Kidney tubule cell (primary cell): ENCODE measurements around the gene ID2.
A peak's percentile ranks its signal among the peaks of the same experiment; 100 is the strongest.

Source experiments
- DNase-seq: peaks from one replicate; pipeline ENCODE4 v3.0.0-alpha.2; 2018; ENCODE audit warnings: low spot score

ID2 gene

GRCh38 chr2:8648441-8649213 lies 33.2 kb upstream of the ID2 start:
- DNase-seq, result no peak

DNA sequence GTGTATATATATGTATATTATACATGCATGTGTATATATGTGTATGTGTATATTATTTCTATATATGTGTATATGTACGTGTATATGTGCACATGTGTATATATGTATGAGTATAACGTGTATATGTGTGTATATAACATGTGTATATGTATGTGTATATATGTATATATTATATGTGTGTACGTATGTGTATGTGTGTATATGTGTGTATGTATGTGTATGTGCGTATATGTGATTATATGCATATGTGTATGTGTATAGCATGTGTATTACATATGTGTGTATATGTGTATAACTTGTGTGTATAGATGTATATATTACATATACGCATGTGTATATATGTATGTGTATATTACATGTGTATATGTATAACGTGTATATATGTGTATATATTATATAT lies 32.1 kb upstream of the ID2 start:
- DNase-seq, result no peak

DNA sequence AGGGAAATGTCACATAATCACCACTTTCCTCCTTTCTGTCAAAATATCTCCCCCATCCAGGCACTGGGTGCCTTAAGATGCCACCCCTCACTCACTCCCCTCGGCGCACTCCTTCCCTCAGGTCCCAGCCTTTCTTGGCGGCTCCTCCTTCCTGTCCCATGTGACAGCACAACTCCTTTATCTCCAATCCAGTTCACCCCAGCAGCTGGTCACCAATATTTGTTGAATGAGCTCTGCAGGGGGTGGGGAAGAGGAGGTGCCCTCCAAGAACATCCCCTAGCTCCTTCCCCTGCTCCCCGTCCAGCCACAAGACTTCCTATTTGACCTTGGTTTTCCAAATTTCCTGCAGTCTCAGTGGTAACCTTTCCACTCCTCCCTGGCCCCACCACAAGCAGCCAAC lies 31.6 kb upstream of the ID2 start:
- DNase-seq, result no peak

- no peak for DNase-seq
Measured at GRCh38 chr2:8652774-8653426, 29.0 kb upstream of the ID2 start.

GRCh38 chr2:8653485-8653884 lies 28.4 kb upstream of the ID2 start:
- DNase-seq, result peak; percentile 17

DNA sequence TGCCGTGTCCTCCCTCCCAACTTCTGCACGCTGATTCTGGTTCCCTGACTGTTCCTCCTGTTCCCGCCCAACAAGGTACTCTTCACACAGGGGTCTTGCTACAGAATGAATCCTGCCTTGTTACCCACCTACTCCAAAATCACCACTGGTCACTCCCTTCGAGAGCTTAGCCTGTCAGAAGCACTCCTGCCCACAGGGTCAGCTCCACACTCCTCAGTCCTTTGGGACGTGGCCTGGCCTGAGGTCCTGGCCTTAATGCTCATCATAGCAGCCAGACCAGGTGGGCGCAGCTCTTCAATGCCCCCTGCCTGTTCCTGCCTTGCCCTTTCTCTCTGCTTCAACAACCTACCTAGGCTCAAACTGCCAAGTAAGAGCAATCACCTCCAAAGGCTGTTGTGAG lies 27.8 kb upstream of the ID2 start:
- DNase-seq, result no peak

DNA sequence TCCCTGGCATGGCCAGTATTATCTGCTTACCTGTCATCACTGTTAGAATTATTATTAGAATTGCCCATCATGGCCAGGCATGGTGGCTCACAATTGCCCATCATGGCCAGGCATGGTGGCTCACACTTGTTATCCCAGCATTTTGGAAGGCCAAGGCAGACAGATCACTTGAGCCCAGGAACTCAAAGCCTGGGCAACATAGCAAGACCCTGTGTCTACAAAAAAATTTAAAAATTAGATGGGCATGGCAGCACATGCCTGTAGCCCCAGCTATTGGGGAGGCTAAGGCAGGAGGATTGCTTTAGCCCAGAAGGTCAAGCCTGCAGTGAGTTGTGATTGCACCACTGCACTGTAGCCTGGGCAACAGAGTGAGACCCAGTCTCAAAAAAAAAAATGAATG lies 27.4 kb upstream of the ID2 start:
- DNase-seq, result no peak

GRCh38 chr2:8656160-8656641 lies 25.7 kb upstream of the ID2 start:
- DNase-seq, result peak; percentile 78

- no peak for DNase-seq
Measured at GRCh38 chr2:8656811-8657210, 25.0 kb upstream of the ID2 start.

- no peak for DNase-seq
Measured at GRCh38 chr2:8657423-8658062, 24.3 kb upstream of the ID2 start.

GRCh38 chr2:8658064-8658862 lies 23.6 kb upstream of the ID2 start:
- no peak for DNase-seq

DNA sequence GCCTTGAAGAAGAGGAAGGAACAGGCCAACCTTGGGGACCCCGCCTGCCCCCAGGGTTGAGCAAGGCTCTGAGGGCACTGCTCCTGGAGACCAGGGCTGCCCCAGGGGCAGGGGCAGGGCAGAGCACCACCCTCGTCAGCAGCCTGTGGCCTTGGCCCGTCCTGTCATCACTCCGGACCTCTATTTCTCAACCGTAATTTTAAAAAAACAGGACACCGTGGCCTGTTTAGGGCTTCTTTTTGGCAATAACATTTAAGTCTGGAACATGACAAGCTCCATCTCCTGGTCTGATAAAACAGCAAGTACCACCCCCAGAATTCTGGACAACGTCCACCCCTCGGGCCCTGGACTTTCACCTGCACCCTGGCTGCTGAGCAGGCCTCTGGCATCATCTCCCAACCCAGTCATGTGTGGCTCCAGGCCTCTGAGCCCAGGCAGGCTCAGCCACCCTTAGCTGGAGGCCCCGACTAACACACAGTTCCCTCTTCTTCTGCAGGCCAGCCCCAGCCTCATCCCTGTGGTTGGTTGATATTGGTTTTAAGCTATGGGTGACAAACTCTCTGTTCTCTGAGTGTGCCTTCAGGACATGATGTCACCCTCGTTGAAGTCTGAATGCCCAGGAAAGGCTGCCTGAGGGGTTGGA lies 22.6 kb upstream of the ID2 start:
- peak; percentile 64 for DNase-seq

DNA sequence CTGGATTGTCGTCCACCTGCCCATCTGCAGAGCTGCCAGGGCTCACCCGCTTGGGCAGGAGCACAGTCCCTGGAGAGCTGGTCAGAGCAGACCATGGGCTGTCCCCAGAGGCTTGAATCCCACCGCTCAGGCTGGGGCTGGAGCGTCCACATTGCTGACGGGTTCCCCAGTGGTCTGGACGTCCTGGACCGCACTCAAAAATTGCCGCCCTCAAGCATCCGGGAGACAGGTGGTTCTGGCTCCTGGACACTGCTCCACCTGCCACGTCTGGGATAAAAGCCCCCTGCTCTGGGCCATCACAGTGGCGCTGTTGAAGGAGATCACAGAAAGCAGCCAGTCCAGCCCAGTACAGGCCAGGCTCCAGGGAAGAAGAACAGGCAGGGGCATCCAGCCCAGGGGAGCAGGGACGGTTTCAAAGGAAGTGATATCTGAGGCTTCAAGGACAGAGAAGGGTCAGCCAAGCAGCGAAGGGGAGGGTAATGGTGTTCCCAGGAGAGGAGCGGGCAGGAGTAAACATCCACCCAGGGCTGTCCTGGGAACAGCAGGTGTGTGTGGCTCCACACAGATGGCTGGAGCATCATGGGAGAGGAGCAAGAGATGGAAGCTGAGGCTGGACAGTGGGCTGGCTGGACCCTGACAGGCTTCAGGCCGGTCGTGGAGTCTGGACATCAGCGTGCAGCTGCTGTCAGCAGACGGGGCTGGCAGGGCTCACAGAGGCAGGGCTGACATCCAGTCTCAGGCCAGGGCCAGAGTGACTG lies 21.9 kb upstream of the ID2 start:
- DNase-seq, result no peak

DNA sequence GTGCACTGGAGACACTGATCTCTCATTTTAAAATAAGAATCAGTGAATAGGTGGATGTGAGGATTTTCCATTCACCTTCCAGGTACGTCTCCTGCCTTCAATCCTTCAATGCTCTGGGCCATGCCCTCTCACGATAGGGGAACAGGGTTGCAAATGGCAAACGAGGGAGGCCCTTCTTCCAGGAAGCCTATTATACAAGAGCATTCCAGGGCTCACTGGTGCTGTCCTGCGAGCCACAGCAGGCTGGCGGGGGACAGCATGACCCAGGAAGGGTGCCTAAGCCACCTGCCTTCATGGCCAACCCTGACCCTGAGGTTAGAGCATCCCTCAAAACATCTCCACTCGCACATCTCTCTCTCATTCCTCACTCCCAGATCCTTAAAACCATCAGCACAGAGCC lies 20.6 kb upstream of the ID2 start:
- DNase-seq, result no peak

DNA sequence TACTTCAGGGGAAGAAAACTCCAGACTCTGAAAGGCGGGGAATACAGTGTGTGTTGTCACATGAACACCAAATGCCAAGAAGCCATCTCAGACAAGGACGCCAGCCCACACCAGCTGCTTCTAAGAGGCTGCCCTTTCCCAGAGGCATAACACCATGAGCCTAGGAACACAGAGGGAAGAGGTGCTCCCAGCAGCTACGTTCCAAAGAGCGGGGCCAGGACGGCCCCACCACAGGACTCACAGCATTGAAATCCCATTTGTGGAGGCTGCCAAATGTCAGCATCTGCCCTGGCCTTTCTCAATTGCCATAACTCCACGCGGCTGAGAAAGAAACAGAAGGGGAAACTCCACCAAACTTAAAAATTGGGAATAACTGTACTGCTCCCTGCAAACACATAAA lies 20.1 kb upstream of the ID2 start:
- no peak for DNase-seq

GRCh38 chr2:8662239-8662879 lies 19.5 kb upstream of the ID2 start:
- DNase-seq, result peak; percentile 87

DNA sequence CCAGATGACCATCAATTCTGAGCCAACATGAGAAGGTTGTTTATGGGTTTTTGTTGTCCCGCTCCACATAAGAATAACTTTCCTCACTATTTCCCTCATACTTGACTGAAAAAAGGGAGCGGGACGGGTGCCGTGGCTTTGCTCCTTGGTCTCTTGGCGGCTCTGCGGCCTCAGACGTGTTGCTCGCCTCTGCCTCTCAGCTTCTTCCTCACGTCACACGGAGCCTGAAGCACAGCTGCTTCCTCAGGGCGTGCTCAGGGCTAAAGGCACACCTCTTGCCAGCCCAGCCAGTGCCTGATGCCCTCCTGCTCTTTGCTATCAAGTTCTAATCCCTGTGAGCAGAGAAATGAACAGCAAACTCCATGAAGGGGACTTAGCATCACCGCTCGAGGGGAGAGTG lies 17.9 kb upstream of the ID2 start:
- no peak for DNase-seq

DNA sequence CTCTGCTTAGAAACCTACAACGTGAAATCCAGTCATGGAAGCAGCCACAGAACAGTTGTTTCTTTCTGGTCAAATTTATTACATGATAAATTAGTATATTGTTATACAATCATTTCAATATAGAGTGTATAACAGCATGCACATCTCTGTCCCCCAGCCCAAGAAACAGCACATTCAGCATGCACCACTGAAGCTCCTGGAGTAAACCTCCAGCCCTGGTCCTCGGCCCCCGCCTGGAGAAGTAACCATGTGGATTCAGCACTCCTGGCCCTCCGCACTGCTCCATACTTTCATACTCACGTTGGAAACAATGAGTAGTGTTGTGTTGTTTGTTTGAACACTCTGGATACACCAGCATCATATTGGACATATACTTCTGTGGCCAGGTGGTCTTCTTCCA lies 15.3 kb upstream of the ID2 start:
- no peak for DNase-seq

- no peak for DNase-seq
Measured at GRCh38 chr2:8667896-8668512, 13.9 kb upstream of the ID2 start.

DNA sequence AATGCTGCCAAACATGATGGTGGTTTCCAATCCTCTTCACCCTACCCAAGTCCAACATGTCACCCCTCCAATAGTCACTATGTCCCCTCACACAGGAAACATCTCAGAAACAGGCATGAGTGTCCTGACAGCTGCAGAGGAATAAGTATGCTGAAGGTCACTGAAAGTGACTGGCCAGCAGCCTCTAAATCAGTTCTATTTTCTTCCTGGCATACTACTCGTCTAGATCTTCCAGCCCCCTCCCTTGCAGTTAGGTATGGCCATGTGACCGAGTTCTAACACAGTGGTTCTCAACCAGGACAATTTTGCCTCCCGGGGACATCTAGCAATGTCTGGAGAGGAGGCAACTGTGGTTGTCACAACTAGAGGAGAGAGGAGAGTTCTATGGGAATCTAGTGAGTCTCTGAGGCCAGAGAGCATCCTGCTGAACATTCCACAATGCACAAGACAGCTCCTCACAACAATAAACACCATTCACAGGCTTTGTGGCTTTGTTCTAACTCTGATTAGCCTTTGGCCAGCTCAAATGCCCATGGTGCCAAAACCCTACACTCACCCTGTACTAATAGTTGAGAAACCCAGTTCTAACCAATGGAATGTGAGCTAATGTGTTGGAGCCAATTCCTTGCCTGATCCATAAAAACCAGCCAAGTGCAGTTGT lies 12.6 kb upstream of the ID2 start:
- DNase-seq, result peak; percentile 22
